WTC11 (cell line): ENCODE data around the gene TMOD3.

ENCODE experiments used
- NR1H2 ChIP-seq: sonication (generic); formaldehyde crosslinking; IDR thresholded peaks from 2 replicates; pipeline ENCODE4 v1.9.0; 2021; ENCODE audit warnings: mild to moderate bottlenecking, moderate library complexity, missing genetic modification reagents
- SMAD3 ChIP-seq: sonication (generic); formaldehyde crosslinking; IDR thresholded peaks from 2 replicates; pipeline ENCODE4 v1.8.0; 2022; ENCODE audit warnings: missing genetic modification reagents, mild to moderate bottlenecking, borderline replicate concordance
- ZNF121 ChIP-seq: sonication (generic); formaldehyde crosslinking; IDR thresholded peaks from 2 replicates; pipeline ENCODE4 v1.8.0; 2023; ENCODE audit warnings: missing genetic modification reagents

DNA sequence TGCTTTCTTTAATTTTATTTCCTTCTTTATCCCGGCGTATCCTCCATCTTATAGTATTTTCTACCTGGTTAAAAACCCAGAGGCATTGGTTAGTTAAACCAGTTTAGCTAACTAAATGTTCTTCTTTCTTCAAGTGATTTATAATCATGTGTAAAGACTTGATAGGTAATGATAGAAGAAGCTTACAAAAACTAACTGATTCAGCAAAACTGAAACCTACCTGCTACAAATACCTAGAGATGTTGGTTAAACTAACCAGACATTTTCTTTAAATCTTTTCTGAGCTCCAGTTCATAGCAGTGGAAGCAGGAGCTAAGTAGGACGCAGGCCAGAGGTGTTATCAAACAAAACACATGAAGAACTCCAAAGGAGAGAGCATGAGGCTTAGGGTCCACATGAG is 97.4 kb downstream of the TMOD3 start:
- TF ChIP-seq SMAD3 (no peak), ZNF121 (CRISPR knock-in tag) (no peak), NR1H2 (CRISPR knock-in tag) (no peak)
